GM18909 (cell line): Measurements from ENCODE around the gene LEO1.
A peak's percentile ranks its signal among the peaks of the same experiment; 100 is the strongest.
"Not testable (repeated sequence)": the region's sequence is repeated elsewhere in the genome, so short reads cannot be mapped to it uniquely, and the experiment has no call there.

ENCODE experiments used
- ATAC-seq: cut with Tn5 transposase; IDR thresholded peaks from one replicate; pipeline ENCODE4 v1.9.1; 2021; ENCODE audit warnings: mild to moderate bottlenecking; ENCODE audit not compliant: unreplicated experiment, poor library complexity

LEO1 gene

DNA sequence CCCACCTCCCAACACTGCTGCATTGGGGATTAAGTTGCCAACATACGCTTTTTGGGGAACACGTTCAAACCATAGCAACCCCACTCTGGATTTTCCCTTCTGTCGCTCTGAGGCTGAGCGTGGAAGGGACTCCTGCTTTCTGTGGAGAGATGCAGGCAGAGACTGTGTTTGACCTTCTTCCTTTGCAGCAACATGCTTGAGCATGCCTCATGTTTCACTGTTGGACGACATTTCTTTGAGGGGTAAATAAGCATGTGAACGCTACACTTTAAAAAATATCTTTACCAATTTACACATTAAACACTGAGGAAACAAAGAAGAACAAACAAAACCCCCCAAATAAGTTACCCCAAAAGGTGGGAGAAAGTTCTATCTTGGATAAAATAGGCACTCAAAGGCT lies 33.2 kb upstream of the LEO1 start:
- ATAC-seq, result no peak

- ATAC-seq, result no peak
These were observed 32.1 kb upstream of the LEO1 start for GRCh38 chr15:52003710-52004109.

- not testable (repeated sequence) for ATAC-seq
These were observed 31.5 kb upstream of the LEO1 start for GRCh38 chr15:52003089-52003488.

DNA sequence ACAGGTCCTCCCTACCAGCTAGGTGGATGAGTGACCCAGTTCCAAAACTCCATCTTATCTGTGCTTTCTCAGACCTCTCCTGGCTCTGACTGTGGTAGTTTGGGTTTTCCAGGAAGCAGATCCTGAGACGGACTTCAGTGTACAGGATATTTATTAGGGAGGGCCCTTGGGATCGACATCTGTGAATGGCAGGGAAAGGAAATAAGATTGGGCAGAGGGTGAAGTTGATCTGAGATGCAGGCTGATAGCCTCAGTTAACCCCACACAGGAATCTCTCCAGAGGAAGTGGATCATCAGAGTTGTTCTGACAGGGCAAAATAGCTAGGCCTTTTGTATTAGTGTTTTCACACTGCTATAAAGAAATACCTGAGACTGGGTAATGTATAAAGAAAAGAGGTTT lies 30.8 kb upstream of the LEO1 start:
- ATAC-seq, result no peak

DNA sequence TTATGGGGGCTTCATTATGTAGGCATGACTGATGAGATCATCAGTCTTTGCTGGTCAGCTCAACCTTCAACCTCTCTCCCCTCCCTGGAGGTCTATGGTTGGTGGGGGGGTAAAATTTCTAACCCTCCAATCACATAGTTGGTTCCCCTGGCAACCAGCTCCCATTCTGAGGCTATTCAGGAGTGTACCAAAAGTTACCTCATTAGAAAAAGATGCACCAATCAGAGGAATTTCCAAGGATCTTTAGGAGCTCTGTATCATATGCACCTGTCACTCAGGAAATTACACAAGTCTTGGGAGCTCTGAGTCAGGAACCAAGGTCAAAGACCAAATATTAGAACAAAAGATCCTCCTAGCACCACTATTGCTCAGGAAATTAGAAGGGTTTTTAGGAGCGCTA lies 21.4 kb upstream of the LEO1 start:
- no peak for ATAC-seq

GRCh38 chr15:51991141-51991540 lies 19.6 kb upstream of the LEO1 start:
- no peak for ATAC-seq

- ATAC-seq, result no peak
These were observed 11.2 kb upstream of the LEO1 start for GRCh38 chr15:51982770-51983103.

DNA sequence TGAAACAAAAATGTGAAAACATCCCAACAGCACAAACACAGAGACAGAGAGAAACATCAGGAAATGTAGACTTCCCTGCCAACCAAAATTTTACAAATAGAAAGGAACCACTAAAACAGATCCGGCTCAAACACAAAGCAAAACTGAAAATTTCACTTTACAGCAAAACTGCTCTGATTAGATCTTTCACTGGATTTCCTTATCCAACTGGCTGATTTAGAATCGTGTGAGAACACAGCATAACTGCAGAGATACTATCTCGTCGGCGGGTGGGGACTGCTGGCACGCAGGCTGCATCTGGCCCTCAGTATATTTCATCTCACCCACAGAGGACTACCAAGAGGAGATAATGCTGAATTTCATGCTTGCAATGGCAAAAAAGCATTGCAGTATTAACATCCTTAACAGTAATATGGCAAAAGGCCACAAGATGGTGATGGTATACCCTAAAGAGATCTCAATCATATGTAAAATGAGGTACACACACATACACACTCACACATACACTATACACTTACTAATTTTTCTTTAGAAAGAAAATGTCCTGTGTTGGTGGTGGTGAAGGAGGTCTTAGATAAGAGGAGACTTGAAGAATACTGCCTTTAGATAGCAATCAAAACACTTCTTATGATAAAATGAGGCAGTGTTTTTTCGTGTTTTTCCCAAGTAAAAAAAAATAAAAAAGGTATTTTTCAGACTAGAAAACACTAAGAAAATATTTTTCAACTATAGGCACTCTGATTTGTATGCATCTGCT lies 10.6 kb upstream of the LEO1 start:
- peak; percentile 94 for ATAC-seq

DNA sequence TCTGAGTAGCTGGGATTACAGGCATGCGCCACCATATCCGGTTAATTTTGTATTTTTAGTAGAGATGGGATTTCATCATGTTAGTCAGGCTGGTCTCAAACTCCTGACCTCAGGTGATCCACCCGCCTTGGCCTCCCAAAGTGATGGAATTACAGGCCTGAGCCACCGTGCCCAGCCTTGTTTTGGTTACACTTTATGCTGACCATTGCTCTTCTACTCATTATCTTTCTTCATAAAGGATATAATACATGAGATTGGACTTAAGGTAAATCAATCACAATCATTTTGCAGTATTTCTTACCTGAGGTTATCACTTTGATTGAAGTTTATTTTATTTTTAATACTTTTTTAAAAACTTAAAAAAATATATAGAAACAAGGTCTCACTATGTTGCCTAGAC lies 2.2 kb upstream of the LEO1 start:
- no peak for ATAC-seq

- ATAC-seq, result no peak
These were observed 1.6 kb upstream of the LEO1 start for GRCh38 chr15:51973220-51973619.

- peak; percentile 19 for ATAC-seq
These were observed 575 bp downstream of the LEO1 start for GRCh38 chr15:51971032-51971374.

- ATAC-seq, result no peak
These were observed 1.3 kb downstream of the LEO1 start for GRCh38 chr15:51970132-51970817.

GRCh38 chr15:51969728-51970127 lies 1.9 kb downstream of the LEO1 start:
- no peak for ATAC-seq

GRCh38 chr15:51967583-51967982 lies 4.0 kb downstream of the LEO1 start:
- no peak for ATAC-seq

DNA sequence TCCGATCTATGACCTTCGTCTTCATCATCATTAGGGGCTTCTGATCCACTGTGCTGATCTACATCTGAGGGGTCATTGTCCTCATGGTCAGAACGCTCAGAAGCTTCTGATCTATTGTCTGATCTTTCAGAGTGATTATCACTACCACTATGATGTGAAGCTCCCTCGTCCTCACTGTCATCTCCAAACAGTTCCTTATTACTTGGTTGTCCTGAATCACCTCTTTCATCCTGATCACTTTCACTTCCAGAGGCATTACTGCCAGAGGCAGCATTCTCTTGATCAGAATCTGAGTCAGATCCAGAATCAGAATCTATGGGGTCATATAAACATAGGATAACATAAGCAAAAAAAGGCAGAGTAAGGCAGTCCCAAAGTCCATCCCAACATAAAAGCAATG lies 5.4 kb downstream of the LEO1 start:
- no peak for ATAC-seq

- no peak for ATAC-seq
These were observed 5.9 kb downstream of the LEO1 start for GRCh38 chr15:51965691-51966090.

GRCh38 chr15:51955504-51955903 lies 16.1 kb downstream of the LEO1 start:
- ATAC-seq, result no peak

GRCh38 chr15:51952805-51953204 lies 18.8 kb downstream of the LEO1 start:
- ATAC-seq, result no peak

GRCh38 chr15:51947124-51947523 lies 24.5 kb downstream of the LEO1 start:
- no peak for ATAC-seq

GRCh38 chr15:51939216-51939615 lies 32.4 kb downstream of the LEO1 start:
- no peak for ATAC-seq

DNA sequence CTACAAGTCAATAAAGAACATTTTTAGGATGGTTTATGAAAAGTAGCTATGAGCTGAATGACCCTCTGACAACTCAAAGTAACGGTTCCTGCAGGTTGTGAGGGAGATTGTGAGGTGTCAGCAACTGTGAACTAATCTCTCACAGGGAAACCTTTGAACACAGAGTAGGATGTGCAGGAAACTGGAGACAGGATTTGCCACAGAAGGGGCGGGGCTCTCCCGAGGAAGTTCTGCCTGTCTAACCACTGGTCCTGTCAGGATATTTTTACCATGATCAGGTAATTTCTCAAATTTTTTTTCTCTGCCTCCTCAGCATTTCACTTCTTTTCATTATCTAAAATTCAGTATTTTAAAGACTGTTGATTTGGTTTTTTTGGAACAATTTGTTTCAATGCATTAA lies 33.3 kb downstream of the LEO1 start:
- ATAC-seq, result no peak

DNA sequence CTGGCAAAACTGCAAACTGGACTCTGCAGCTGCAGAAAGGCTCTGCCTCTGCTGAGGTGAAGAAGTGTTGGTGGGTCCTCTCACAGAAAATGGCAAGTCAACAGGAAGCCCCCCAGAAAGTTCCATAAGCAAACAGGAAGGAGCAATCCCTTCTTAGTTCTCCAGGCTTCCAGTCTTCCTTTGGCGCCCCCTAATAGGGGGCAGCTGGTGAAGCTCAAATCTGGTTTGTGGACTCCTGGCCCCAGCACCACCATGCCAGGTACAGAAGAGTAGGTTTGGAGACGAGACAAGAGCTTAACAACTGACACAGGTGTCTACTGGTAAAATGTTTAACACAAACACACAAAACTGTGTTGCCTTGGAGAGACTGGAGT lies 35.5 kb downstream of the LEO1 start:
- peak; percentile 17 for ATAC-seq
